GM12874 (cell line): Measurements from ENCODE around the gene ZSCAN23.
A peak's percentile ranks its signal among the peaks of the same experiment; 100 is the strongest.

Experiments used
- TF ChIP-seq, protein P1 (sequence below): IDR thresholded peaks from 2 replicates; pipeline ENCODE4 v1.5.1; 2011; ENCODE audit warnings: low read depth, mild to moderate bottlenecking, control low read depth, low read length, moderate library complexity; ENCODE audit not compliant: insufficient read depth

The ZSCAN23 gene

DNA sequence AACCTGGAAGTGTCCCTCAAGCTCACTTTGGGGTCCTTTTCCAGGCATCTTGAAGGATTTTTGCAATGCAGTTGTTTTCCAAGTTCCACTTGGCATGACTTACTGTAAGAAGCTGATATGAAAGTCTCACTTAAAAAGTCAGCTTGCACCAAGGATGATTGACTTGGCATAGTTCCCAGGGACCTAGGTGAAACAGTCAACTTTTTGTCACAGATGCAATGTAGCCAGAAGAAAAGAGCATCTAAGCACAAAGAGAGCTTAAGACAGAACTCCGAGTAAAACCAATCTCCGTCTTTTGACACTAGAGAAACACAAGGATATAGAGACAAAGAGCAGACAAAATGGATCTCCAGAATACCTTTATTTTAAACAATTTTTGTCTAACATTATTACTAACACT is 41.1 kb downstream of the ZSCAN23 start:
- TF ChIP-seq, protein P1, sequence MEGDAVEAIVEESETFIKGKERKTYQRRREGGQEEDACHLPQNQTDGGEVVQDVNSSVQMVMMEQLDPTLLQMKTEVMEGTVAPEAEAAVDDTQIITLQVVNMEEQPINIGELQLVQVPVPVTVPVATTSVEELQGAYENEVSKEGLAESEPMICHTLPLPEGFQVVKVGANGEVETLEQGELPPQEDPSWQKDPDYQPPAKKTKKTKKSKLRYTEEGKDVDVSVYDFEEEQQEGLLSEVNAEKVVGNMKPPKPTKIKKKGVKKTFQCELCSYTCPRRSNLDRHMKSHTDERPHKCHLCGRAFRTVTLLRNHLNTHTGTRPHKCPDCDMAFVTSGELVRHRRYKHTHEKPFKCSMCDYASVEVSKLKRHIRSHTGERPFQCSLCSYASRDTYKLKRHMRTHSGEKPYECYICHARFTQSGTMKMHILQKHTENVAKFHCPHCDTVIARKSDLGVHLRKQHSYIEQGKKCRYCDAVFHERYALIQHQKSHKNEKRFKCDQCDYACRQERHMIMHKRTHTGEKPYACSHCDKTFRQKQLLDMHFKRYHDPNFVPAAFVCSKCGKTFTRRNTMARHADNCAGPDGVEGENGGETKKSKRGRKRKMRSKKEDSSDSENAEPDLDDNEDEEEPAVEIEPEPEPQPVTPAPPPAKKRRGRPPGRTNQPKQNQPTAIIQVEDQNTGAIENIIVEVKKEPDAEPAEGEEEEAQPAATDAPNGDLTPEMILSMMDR: no peak

GRCh38 chr6:28401172-28401571 is 42.1 kb downstream of the ZSCAN23 start:
- TF ChIP-seq, protein P1: no peak

GRCh38 chr6:28400122-28400451 is 43.2 kb downstream of the ZSCAN23 start:
- TF ChIP-seq, protein P1: no peak

GRCh38 chr6:28399350-28400121 is 43.8 kb downstream of the ZSCAN23 start, which contains the start of gene ZSCAN12:
Gene ZSCAN12 (minus strand): TSS chr6:28399747. CDS start chr6:28398405, 1,342 bp downstream.
- TF ChIP-seq, protein P1: peak; percentile 52

GRCh38 chr6:28395918-28396317 is 47.4 kb downstream of the ZSCAN23 start:
- TF ChIP-seq, protein P1: no peak

DNA sequence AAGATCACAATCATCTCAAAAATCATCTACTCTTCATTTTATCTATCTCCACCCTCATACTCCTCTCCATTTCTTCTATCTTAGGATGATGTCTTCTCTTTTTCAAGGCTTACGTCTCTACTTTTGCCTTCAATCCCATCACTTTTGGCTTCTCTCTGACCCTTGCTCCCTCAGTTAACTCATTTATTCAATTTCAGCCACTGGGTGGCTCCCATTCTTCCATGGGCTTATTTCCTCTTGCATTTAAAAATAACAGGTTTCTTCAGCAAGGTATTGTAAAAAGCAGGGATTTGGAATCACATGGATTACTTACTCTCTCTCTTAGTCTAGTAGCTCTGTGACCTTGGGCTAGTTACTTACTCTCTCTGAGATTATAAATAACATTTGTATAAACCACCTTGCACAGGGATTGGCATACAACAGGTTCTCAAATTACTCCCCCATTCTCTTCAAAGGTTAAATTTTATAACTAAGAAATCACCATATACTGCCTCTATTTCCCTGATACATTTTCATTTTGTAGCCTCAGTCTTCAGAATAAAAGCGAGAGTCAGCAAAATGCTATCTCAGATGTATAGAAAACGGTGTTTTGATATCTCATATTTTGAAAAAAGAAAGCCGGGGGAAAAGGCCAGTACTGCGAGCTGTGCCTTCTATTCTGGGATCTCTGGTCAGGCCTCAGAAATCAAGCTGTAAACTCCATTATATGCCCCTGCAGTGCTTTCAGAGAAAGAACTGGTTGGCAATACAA is 49.2 kb downstream of the ZSCAN23 start:
- TF ChIP-seq, protein P1: no peak

GRCh38 chr6:28390688-28391087 is 52.6 kb downstream of the ZSCAN23 start:
- TF ChIP-seq, protein P1: no peak
